ENCODE data around the gene NOL4.

DNA sequence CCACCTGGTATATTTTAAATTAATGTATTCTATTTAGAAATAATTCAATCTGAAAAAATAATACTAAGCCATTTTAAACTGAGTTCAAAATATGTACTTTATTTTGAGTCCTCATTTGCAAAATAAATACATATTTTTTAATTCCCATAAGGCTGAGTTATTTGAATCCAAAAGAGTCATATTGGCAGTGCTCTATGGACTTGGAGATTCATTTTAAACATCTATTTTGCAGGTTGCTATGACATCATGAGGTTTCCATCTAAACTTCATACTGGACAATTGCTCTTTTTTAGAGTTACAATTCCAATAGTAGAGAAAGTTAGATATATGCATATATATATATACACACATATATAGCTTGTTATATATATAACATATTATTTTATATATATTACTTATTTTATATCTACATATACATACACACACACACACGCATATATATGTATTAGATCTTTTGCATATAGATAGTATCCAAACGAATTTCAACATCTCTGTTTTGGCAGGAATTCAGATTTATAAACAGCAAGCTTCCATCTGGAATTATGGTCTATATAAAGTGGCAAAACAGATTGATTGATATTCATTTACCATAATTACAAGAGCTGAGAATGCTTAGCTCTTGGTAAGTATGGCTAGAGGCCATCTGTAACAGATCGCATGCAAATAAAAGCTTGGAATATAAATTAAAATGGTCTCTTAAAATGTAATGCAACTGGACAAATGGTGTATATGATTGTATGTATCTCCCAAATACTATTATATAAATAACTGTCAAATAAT lies 34.9 kb downstream of the NOL4 start:
- TF ChIP-seq RAD21 (IDR thresholded peaks at IDR 0.05; ENCODE audit: low read depth) (no peak), ZBTB7A (IDR thresholded peaks at IDR 0.05; ENCODE audit: low read depth) (no peak), FOXM1 (IDR thresholded peaks at IDR 0.05; ENCODE audit: borderline replicate concordance, low read depth) (no peak), TCF12 (IDR thresholded peaks at IDR 0.05; ENCODE audit: low read depth) (no peak), TAF1 (IDR thresholded peaks at IDR 0.05; ENCODE audit: low read depth) (no peak), YY1 (IDR thresholded peaks at IDR 0.05; ENCODE audit: low read depth) (no peak), CREB1 (IDR thresholded peaks at IDR 0.05; ENCODE audit: low read depth) (no peak), EP300 (IDR thresholded peaks at IDR 0.05; ENCODE audit: borderline replicate concordance) (no peak), CEBPB (IDR thresholded peaks at IDR 0.05) (no peak)
- TF ChIP-seq, protein P1, sequence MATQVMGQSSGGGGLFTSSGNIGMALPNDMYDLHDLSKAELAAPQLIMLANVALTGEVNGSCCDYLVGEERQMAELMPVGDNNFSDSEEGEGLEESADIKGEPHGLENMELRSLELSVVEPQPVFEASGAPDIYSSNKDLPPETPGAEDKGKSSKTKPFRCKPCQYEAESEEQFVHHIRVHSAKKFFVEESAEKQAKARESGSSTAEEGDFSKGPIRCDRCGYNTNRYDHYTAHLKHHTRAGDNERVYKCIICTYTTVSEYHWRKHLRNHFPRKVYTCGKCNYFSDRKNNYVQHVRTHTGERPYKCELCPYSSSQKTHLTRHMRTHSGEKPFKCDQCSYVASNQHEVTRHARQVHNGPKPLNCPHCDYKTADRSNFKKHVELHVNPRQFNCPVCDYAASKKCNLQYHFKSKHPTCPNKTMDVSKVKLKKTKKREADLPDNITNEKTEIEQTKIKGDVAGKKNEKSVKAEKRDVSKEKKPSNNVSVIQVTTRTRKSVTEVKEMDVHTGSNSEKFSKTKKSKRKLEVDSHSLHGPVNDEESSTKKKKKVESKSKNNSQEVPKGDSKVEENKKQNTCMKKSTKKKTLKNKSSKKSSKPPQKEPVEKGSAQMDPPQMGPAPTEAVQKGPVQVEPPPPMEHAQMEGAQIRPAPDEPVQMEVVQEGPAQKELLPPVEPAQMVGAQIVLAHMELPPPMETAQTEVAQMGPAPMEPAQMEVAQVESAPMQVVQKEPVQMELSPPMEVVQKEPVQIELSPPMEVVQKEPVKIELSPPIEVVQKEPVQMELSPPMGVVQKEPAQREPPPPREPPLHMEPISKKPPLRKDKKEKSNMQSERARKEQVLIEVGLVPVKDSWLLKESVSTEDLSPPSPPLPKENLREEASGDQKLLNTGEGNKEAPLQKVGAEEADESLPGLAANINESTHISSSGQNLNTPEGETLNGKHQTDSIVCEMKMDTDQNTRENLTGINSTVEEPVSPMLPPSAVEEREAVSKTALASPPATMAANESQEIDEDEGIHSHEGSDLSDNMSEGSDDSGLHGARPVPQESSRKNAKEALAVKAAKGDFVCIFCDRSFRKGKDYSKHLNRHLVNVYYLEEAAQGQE (IDR thresholded peaks at IDR 0.05; ENCODE audit: low read depth), result no peak
- TF ChIP-seq, protein P2, sequence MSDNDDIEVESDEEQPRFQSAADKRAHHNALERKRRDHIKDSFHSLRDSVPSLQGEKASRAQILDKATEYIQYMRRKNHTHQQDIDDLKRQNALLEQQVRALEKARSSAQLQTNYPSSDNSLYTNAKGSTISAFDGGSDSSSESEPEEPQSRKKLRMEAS (IDR thresholded peaks at IDR 0.05), result no peak
